ENCODE measurements around the gene URB1.

Gene URB1

DNA sequence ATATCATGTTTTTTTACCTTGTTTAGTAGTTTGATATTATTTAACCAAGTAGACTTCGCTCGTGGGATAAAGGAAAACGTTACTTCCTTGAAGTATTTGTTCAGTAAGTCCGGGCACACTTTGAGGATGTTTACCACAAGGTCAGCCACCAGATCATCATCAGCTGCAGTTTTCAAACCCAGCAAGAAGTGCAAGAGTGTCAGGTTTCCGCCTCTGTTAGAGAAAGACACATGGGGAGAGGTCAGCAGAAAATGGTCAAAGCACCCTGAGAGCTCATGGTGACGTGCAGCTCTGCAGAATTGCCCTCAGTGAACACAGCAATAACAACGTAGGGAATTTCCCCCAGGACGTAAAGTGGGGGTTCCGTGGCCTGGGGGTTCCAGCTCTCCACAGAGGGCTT lies 24.4 kb downstream of the URB1 start:
- no peak for DNase-seq

GRCh38 chr21:32367158-32367557 lies 25.7 kb downstream of the URB1 start:
- no peak for DNase-seq

DNA sequence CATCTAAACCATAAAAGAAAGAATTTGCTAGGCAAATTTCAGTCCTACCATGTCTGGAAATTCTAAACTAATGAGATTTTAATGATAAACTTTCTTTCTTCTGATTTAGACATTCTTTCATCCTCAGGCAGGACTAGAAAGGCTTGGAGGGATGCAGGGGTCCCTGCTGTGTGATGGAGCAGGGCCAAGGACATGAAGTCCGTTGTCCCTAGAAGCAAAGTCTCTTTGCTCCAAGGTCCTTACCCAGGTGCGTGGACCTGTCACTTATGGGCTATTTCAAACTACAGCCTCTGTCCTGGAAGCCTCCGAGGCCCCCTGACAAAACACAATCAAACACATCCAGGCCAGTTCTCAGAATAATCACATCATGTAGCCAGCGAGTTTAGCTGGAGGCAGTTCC lies 26.6 kb downstream of the URB1 start:
- no peak for DNase-seq

- no peak for DNase-seq
Observed at GRCh38 chr21:32364796-32365195, 28.0 kb downstream of the URB1 start.

DNA sequence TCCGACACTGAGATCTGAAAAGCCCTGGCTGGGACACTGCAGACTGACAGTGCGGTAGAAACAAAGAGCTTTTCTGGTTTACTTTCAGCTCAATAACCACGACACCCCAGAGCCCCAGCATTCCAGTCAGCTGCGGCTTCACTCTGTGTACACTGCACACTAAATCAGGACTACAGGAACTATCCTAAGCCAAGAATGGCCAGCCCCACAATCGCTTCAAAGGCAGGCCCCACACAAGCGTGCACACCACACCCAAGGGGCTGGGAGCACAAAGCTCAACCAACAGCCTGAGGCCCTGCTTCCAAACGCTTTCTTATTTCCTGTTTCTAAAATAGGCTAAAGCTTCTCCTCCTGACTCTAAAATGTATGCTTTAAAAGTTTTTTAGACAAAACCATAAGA lies 28.4 kb downstream of the URB1 start:
- no peak for DNase-seq

DNA sequence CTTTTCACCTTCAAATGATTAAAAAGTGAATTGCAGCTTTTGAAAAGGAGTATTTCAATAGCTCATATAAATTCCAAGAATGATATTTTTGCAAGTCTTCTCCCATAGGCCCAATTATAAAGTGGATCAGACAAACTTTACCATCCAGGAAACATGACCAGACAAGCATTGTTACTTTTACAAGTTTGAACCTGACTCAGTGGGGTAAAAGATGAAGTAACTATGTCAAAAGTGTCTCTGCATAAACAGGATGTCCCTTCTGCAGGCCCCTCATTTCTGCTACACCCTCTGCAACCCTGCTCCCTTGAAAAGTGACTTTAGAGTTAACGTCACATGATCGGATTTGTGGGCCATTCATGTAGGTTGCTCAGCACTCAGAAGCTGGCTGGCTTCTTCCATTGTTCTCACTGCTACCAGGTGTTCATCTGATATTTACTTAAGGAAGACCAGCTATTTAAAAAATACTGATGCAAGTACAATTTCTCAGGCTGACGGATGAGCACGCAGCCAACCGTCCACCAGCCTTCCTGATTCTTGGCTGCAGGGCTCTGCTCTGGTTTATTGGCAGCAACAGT lies 32.3 kb downstream of the URB1 start:
- no peak for DNase-seq

DNA sequence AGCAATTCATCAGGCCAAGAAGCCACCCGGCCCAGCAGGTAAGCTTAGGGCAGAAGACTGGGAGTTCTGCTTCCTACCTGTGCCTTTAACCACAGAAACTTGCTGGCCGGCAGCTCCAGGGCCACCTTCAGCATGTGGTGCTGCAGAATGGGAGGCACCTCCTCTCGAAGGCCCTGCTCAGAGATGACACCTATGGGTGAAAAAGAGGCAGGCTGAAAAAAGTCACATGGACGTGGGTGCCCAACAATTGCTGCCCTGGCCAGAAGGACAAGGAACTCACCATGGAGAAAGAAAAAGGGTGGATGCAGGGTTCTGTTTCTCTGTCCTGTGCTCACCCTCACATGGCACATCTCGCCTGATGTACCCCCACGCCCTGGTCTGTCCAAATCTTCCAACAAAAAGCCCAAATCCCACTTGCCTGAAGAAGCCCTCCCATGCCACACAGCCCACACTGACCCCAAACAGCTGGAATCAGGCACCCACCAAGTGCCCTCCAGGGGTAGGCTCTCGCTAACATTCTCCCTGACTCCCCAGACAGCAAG lies 33.0 kb downstream of the URB1 start:
- no peak for DNase-seq

DNA sequence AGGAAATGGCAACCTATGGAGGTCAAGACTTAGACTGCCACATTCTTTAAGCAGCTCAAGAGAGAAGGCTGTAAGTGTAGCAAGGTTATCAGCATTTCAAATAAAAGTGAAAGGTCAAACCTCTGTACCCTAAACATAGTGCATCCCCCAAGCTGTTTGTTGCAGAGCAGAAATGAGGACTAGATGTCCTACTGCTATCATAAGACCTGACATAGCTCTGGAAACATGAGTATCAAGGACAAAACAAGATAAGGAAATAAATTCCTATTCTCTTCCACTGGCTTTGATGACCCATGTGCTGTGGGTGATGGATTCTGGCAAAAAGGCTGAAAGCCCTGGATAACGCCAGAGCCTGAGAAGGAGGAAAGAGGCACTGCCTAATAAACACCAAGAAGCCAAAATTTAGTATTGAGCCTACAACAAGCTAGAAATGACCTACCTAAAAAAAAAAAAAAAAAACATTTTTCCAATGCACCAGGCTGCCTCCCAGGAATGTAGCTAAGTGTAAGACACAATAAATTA lies 35.9 kb downstream of the URB1 start:
- DNase-seq, result no peak

DNA sequence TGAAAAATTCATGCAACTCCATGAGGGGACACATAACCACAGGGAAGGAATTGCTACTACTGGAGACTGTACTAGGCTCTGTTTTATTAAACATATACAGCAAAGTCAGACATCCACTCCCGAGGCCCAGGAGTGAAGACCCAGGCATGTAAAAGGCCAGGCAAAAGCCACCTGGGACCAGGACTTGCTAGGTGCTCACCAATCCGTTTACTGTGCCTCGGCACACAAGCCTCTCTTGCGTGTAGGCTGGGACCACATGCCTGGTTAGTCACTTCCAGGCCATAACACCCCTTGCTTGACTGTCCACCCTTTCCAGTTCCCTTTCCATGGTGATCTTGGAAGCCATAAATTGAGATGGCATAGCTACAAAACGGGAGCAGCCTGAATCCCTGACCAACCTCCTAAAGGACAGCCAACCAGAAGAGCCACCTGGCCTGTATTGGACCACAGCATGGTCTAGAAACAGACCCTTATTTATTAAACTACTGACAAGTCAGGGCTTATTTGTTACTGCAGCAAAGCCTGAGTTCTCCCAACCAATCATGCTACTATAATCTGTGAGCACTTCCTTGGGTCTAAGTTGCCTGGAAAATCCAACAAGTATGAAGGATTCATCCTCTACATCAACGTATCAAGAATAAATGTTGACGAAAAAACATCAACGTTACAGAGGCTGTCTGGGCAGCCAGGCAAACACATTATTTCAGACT lies 39.7 kb downstream of the URB1 start:
- no peak for DNase-seq

- no peak for DNase-seq
Observed at GRCh38 chr21:32352526-32352925, 40.3 kb downstream of the URB1 start.

DNA sequence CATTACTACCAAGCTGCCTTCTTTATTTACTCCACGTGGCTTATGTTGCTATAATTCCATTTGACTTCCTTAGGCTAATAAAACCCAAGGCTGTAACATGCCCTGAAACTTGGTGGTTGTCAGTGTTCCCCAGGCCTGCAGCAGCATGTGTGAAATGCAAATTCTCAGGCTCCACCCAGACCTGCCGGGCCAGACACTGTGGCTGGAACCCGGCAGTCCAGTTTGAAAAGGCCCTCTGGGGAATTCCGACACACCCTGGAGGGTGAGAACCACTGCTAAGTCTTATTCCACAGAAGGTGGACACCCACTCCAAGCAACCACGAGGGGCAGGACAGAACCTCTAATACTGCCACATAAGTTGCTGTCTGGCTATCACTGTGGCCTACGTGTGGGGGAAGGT lies 41.4 kb downstream of the URB1 start:
- no peak for DNase-seq

DNA sequence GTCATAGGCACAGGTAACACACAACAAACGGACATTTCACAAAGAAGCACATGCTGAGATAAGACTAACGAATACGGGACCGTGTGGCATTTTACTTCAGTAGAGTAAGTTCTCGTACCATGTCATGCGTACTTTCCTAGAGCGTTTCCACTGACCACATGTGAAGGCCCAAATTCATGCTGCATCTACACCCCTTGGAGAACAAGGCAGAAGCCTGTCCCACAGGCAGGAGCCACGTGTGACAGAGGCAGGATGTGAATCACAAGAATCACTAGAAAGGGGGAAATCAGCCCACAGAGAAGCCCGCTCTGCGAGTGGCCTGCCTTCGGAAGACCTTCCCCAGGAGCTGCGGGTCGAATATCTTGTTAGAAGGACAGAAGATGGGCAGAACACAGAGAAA lies 41.8 kb downstream of the URB1 start:
- no peak for DNase-seq

- DNase-seq, result no peak
Observed at GRCh38 chr21:32350211-32350980, 42.4 kb downstream of the URB1 start.

- no peak for DNase-seq
Observed at GRCh38 chr21:32349333-32349944, 43.4 kb downstream of the URB1 start.

GRCh38 chr21:32348604-32349332 lies 44.0 kb downstream of the URB1 start:
- no peak for DNase-seq

GRCh38 chr21:32347977-32348376 lies 44.8 kb downstream of the URB1 start:
- DNase-seq, result no peak

GRCh38 chr21:32347351-32347750 lies 45.5 kb downstream of the URB1 start:
- DNase-seq, result no peak

GRCh38 chr21:32346951-32347350 lies 45.9 kb downstream of the URB1 start:
- no peak for DNase-seq

GRCh38 chr21:32340863-32341848 lies 51.7 kb downstream of the URB1 start:
- DNase-seq, result no peak

DNA sequence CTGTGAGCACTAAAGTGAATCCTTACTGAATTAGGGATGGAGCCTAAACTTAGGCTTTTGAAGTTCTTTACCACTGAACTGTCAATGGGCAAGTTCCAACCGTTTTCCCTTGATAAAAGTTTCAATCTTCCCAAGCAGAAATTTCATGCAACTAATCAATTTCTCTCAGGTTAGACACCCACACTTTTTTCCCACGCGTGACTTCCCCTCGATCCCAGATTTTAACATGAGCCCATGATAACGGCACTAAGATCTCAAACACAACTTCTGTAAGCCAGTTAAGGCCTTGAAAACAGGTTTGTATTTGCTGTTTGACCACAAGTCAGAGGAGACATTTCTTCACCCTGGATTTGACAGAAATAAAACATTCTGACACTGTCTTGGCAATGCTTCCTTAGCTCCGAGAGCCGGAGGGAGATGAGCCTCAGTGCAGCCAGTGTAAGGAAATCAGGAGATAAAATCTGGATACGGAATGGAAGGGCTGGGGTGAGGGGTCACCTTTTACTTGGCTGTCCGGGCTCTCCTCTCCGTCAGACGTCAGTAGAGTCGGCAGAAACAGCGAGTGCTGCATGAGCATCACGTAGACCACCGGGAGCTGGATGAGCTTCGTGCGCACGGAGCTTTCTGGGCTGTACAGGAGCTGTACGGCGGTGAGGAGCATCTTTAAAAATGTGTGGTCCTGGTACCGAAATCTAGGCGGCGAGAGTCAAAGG lies 54.4 kb downstream of the URB1 start:
- no peak for DNase-seq

DNA sequence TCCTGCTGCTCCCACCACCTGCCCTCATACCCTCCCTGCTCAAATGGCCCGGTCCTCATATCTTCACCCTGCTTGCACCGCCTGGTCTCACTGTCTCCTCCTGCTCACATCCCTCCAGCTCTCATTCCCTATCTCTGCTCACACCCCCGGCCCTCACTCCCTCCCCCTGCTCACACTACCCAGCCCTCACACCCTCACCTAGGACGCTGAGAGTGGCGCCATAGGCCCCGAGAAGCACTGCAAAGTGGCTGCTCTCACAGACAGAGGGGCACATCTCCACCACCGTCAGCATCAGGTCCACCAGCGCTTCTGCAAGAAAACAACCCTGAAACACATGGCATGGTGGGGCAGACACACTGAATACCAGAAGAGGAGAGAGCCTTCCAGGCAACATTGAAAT lies 55.6 kb downstream of the URB1 start:
- no peak for DNase-seq

All from NCI-H2107 (cell line).